Lower lobe of right lung (tissue), 2 donors: ENCODE results near the gene RBBP8NL. TPM values are rescaled to one million over a fixed set of nuclear protein-coding genes. Genes with fewer than 3 reads are reported as not detected.

Experiments used
- ATAC-seq, 2 donors: fragments of 200-7000 bp; cut with Tn5 transposase; one replicate each; pipeline ENCODE4 v1.9.1; 2020 to 2022; ENCODE audit warnings: mild to moderate bottlenecking in 2 of 2, moderate library complexity in 2 of 2
- DNase-seq: peaks from one replicate; pipeline ENCODE4 v3.0.0-alpha.2; 2020
- H3K27ac ChIP-seq: fragments of 200-600 bp; one replicate; pipeline ENCODE4 v1.8.0; 2022
- H3K27me3 ChIP-seq: fragments of 200-600 bp; one replicate; pipeline ENCODE4 v1.8.0; 2022; ENCODE audit warnings: low read depth
- H3K36me3 ChIP-seq: fragments of 200-600 bp; one replicate; pipeline ENCODE4 v1.8.0; 2022; ENCODE audit warnings: mild to moderate bottlenecking
- H3K4me1 ChIP-seq: fragments of 200-600 bp; one replicate; pipeline ENCODE4 v1.8.0; 2022
- H3K4me3 ChIP-seq: fragments of 200-600 bp; one replicate; pipeline ENCODE4 v1.8.0; 2022; ENCODE audit warnings: mild to moderate bottlenecking
- H3K9me3 ChIP-seq: fragments of 200-600 bp; one replicate; pipeline ENCODE4 v1.8.0; 2022
- intact Hi-C: fragments of 100-400 bp; cut with DNase I; formaldehyde crosslinking; loops from one replicate; pipeline ENCODE4 v1.11.0; 2022
- total RNA-seq: library from RNA; stranded (reverse); fragmentation: NEBNext Ultra II Directional; extraction: Animal tissue kit (Norgen Biotek cat#: 25700); gene quantifications from one replicate; pipeline ENCODE4 v1.2.1, GENCODE V29; 2021
- TF ChIP-seq, protein P1 (sequence below): fragments of 200-600 bp; IDR thresholded peaks from one replicate; pipeline ENCODE4 v1.8.0; 2022; ENCODE audit warnings: antibody characterized with exemption, mild to moderate bottlenecking
- donor health status: DM: no; HTN: yes; CAD: no; lungs with severe emphysema.

RBBP8NL gene
- total RNA-seq, 1 donor from 2014 or later, result 2.0 TPM

DNA sequence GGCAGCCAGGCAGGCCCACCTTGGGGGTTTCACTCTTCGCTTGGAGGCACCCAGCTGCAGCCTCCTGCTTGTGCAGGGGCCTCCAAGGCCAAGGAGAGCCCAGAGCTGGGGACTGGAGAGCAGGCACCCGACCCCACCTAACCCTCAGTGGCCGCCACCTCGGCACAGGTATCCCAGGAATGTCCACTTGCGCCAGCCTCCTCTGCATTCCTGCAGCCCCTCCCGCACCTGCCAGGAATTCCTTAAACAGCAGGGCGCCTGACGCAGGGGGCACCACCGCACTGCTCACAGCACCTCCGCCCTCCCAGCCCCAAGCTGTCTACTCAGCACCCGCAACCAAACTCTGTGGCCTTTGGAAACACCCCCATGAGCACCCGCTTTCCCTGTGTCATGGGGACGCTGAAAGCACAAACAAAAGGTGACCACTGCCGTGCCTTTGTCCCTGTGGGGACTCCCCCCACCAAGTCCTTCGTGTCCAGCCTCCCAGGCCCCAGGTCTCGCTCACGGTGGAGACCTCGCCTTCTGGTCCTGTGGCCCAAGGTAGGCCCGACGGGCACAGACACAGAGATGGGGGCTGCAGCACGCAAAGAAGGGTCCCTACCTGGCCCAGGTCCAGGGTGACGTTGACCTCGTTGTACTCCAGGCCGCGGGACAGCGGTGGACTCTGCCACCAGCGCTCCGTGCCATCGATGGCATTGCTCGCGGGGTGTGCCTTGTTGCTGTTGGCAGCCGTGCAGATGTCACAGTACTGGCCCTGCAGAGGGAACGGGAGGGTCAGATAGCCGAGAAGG, 65.3 kb downstream of the RBBP8NL start:
- TF ChIP-seq, protein P1, sequence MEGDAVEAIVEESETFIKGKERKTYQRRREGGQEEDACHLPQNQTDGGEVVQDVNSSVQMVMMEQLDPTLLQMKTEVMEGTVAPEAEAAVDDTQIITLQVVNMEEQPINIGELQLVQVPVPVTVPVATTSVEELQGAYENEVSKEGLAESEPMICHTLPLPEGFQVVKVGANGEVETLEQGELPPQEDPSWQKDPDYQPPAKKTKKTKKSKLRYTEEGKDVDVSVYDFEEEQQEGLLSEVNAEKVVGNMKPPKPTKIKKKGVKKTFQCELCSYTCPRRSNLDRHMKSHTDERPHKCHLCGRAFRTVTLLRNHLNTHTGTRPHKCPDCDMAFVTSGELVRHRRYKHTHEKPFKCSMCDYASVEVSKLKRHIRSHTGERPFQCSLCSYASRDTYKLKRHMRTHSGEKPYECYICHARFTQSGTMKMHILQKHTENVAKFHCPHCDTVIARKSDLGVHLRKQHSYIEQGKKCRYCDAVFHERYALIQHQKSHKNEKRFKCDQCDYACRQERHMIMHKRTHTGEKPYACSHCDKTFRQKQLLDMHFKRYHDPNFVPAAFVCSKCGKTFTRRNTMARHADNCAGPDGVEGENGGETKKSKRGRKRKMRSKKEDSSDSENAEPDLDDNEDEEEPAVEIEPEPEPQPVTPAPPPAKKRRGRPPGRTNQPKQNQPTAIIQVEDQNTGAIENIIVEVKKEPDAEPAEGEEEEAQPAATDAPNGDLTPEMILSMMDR, result no peak
- peak; percentile 91 for DNase-seq
- peaks cover 87% of the 10 kb centered on the region for H3K4me1 ChIP-seq
- peak overlapping the region; percentile 86 for H3K27ac ChIP-seq
- H3K4me3 ChIP-seq, result peak overlapping the region; percentile 28
- ATAC-seq, result peak; percentile 69 to 73
- H3K27me3 ChIP-seq, result no peaks in the 10 kb centered on the region
- intact Hi-C loops, result no loop called here
- H3K9me3 ChIP-seq, result no peaks in the 10 kb centered on the region
- peaks cover 5% of the 10 kb centered on the region for H3K36me3 ChIP-seq

- intact Hi-C loops, result no loop called here
Observed at GRCh38 chr20:62360854-62361798, 66.2 kb downstream of the RBBP8NL start.

More at GRCh38 chr20:62360854-62361798, 66.2 kb downstream of the RBBP8NL start:
- Histone ChIP-seq H3K4me1 (peaks cover 93% of the 10 kb centered on the region), H3K27ac (peak overlapping the region; percentile 86), H3K9me3 (no peaks in the 10 kb centered on the region), H3K36me3 (peaks cover 5% of the 10 kb centered on the region), H3K4me3 (peak overlapping the region; percentile 28), H3K27me3 (no peaks in the 10 kb centered on the region)
- peak; percentile 81 for DNase-seq
- TF ChIP-seq, protein P1, result no peak
- ATAC-seq, result peak; percentile 37 to 49

Other genes starting within 250 kb of the RBBP8NL start
- gene MTG2, start 244.5 kb downstream of the RBBP8NL start, total RNA-seq, result 27.1 TPM
- gene HRH3, start 207.3 kb downstream of the RBBP8NL start, total RNA-seq, result not detected
- gene OSBPL2, start 189.0 kb downstream of the RBBP8NL start, total RNA-seq, result 56.0 TPM
- 63.9 TPM for gene ADRM1, start 124.5 kb downstream of the RBBP8NL start, total RNA-seq
- 282 TPM for gene LAMA5, start 60.2 kb downstream of the RBBP8NL start, total RNA-seq
- 1,104 TPM for gene RPS21, start 40.4 kb downstream of the RBBP8NL start, total RNA-seq
- gene CABLES2, start 20.3 kb downstream of the RBBP8NL start, total RNA-seq, result 4.5 TPM
- gene GATA5, start 48.5 kb upstream of the RBBP8NL start, total RNA-seq, result 1.8 TPM
- gene SLCO4A1, start 215.0 kb upstream of the RBBP8NL start, total RNA-seq, result 72.4 TPM